ENCODE results near the gene S1PR5. TPM values are rescaled to one million over a fixed set of nuclear protein-coding genes. Genes with fewer than 3 reads are reported as not detected.
"Not testable (repeated sequence)": the region's sequence is repeated elsewhere in the genome, so short reads cannot be mapped to it uniquely, and the experiment has no call there.

S1PR5 gene
- total RNA-seq, 1 donor: 0.27 TPM

- TF ChIP-seq CTCF (IDR thresholded peaks at IDR 0.05; ENCODE audit: insufficient read depth, low read length): no peak
- DNase-seq (ENCODE audit: low read depth): no peak
- no peak overlapping the region for H3K4me3 ChIP-seq (ENCODE audit: low read depth, low read length)
Measured at GRCh38 chr19:10535613-10536012, 18.4 kb upstream of the S1PR5 start.

- DNase-seq (ENCODE audit: low read depth): peak; percentile 96
- H3K4me3 ChIP-seq (ENCODE audit: low read depth, low read length): no peak overlapping the region
- no peak for TF ChIP-seq CTCF (IDR thresholded peaks at IDR 0.05; ENCODE audit: insufficient read depth, low read length)
Measured at GRCh38 chr19:10533646-10534386, 16.6 kb upstream of the S1PR5 start.

GRCh38 chr19:10532457-10532856 is 15.2 kb upstream of the S1PR5 start:
- no peak for DNase-seq (ENCODE audit: low read depth)
- TF ChIP-seq CTCF (IDR thresholded peaks at IDR 0.05; ENCODE audit: insufficient read depth, low read length): no peak
- no peak overlapping the region for H3K4me3 ChIP-seq (ENCODE audit: low read depth, low read length)

- not testable (repeated sequence) for H3K4me3 ChIP-seq (ENCODE audit: low read depth, low read length); DNase-seq (ENCODE audit: low read depth)
Measured at GRCh38 chr19:10526887-10527286, 9.6 kb upstream of the S1PR5 start.

- no peak for DNase-seq (ENCODE audit: low read depth)
- no peak for TF ChIP-seq CTCF (IDR thresholded peaks at IDR 0.05; ENCODE audit: insufficient read depth, low read length)
- H3K4me3 ChIP-seq (ENCODE audit: low read depth, low read length): no peak overlapping the region
Measured at GRCh38 chr19:10525636-10526035, 8.4 kb upstream of the S1PR5 start.

- TF ChIP-seq CTCF (IDR thresholded peaks at IDR 0.05; ENCODE audit: insufficient read depth, low read length): no peak
- no peak overlapping the region for H3K4me3 ChIP-seq (ENCODE audit: low read depth, low read length)
- no peak for DNase-seq (ENCODE audit: low read depth)
Measured at GRCh38 chr19:10523135-10523636, 5.9 kb upstream of the S1PR5 start.

GRCh38 chr19:10521461-10522171 is 4.4 kb upstream of the S1PR5 start:
- no peak overlapping the region for H3K4me3 ChIP-seq (ENCODE audit: low read depth, low read length)
- DNase-seq (ENCODE audit: low read depth): no peak
- no peak for TF ChIP-seq CTCF (IDR thresholded peaks at IDR 0.05; ENCODE audit: insufficient read depth, low read length)
